DND-41 (cell line): ENCODE results near the gene PDCL2.

ENCODE experiments used
- ATAC-seq: fragments of 200-7000 bp; cut with Tn5 transposase; 3 replicates; pipeline ENCODE4 v1.9.1; 2021; ENCODE audit warnings: low read depth; ENCODE audit not compliant: insufficient read depth
- DNase-seq: peaks from one replicate; pipeline ENCODE4 v3.0.0-alpha.2; 2020
- H2AFZ ChIP-seq: 2 replicates; pipeline ENCODE4 v1.6.0; 2012; ENCODE audit warnings: low read depth, low read length
- H3K27ac ChIP-seq: 2 replicates; pipeline ENCODE4 v1.5.1; 2012; ENCODE audit warnings: low read length, inconsistent platforms
- H3K27me3 ChIP-seq: fragments of 200-600 bp; sonication (generic); 2 replicates; pipeline ENCODE4 v1.6.0; 2012; ENCODE audit warnings: low read length, mild to moderate bottlenecking, inconsistent platforms; ENCODE audit not compliant: insufficient read depth, poor library complexity
- H3K36me3 ChIP-seq: 2 replicates; pipeline ENCODE4 v1.5.1; 2012; ENCODE audit warnings: low read length, inconsistent platforms; ENCODE audit not compliant: insufficient read depth
- H3K4me1 ChIP-seq: 2 replicates; pipeline ENCODE4 v1.5.1; 2012; ENCODE audit warnings: mild to moderate bottlenecking, low read length; ENCODE audit not compliant: insufficient read depth
- H3K4me2 ChIP-seq: 2 replicates; pipeline ENCODE4 v1.6.0; 2012; ENCODE audit warnings: mild to moderate bottlenecking, moderate library complexity, low read length, inconsistent platforms; ENCODE audit not compliant: insufficient read depth
- H3K4me3 ChIP-seq, 2 experiments: fragments of 200-600 bp in 1 of 2; shearing (Covaris generic) in 1 of 2; 2 replicates each; pipeline ENCODE4 v1.5.1; 2012 to 2016; ENCODE audit warnings: inconsistent platforms in 2 of 2, low read length in 2 of 2, mild to moderate bottlenecking in 2 of 2, low read depth in 1 of 2, moderate library complexity in 1 of 2
- H3K79me2 ChIP-seq: 2 replicates; pipeline ENCODE4 v1.6.0; 2012; ENCODE audit warnings: low read length, inconsistent platforms; ENCODE audit not compliant: insufficient read depth
- H3K9ac ChIP-seq: 2 replicates; pipeline ENCODE4 v1.6.0; 2012; ENCODE audit warnings: low read depth, mild to moderate bottlenecking, inconsistent platforms, low read length, moderate library complexity
- H3K9me3 ChIP-seq: 2 replicates; pipeline ENCODE4 v1.5.1; 2012; ENCODE audit warnings: low read length, moderate library complexity, mild to moderate bottlenecking, inconsistent platforms; ENCODE audit not compliant: insufficient read depth, severe bottlenecking
- H4K20me1 ChIP-seq: 2 replicates; pipeline ENCODE4 v1.6.0; 2012; ENCODE audit warnings: low read length; ENCODE audit not compliant: insufficient read depth
- CTCF ChIP-seq: IDR thresholded peaks from 2 replicates; pipeline ENCODE4 v1.5.1; 2012; ENCODE audit warnings: borderline replicate concordance, low read length, moderate library complexity, mild to moderate bottlenecking; ENCODE audit not compliant: poor library complexity, severe bottlenecking; ENCODE audit errors: extremely low read depth
- EZH2 ChIP-seq: IDR thresholded peaks from 3 replicates; pipeline ENCODE4 v1.6.1; 2012; ENCODE audit warnings: borderline replicate concordance, low read depth, mild to moderate bottlenecking, moderate library complexity, low read length, inconsistent platforms; ENCODE audit not compliant: severe bottlenecking

The PDCL2 gene

GRCh38 chr4:55610381-55610780 lies 18.3 kb upstream of the PDCL2 start:
- Histone ChIP-seq H3K27me3 (peaks cover 3% of the 10 kb centered on the region), H2AFZ (no peak overlapping the region), H3K27ac (no peak overlapping the region), H3K4me2 (no peak overlapping the region), H3K36me3 (no peaks in the 10 kb centered on the region), H3K4me3 (no peak overlapping the region), H3K9ac (no peak overlapping the region), H4K20me1 (no peaks in the 10 kb centered on the region), H3K4me1 (no peaks in the 10 kb centered on the region), H3K9me3 (no peaks in the 10 kb centered on the region), H3K79me2 (no peaks in the 10 kb centered on the region)
- TF ChIP-seq EZH2 (no peak), CTCF (no peak)
- no peak for ATAC-seq
- DNase-seq, result no peak

- Histone ChIP-seq H2AFZ (no peak overlapping the region), H3K4me1 (no peaks in the 10 kb centered on the region), H3K79me2 (no peaks in the 10 kb centered on the region), H3K27me3 (peaks cover 3% of the 10 kb centered on the region), H3K36me3 (no peaks in the 10 kb centered on the region), H3K27ac (no peak overlapping the region), H3K9me3 (no peaks in the 10 kb centered on the region), H3K4me3 (no peak overlapping the region), H3K9ac (no peak overlapping the region), H3K4me2 (no peak overlapping the region), H4K20me1 (no peaks in the 10 kb centered on the region)
- ATAC-seq, result peak; percentile 69; the same call in 2 of the 3 replicates
- peak; percentile 12 for DNase-seq
- no peak for TF ChIP-seq EZH2
- TF ChIP-seq CTCF, result no peak
Observed at GRCh38 chr4:55609393-55609866, 17.4 kb upstream of the PDCL2 start.

- DNase-seq (no peak), ATAC-seq (no peak)
- Histone ChIP-seq H3K27ac (no peak overlapping the region), H3K4me2 (no peak overlapping the region), H3K9ac (no peak overlapping the region), H3K79me2 (no peaks in the 10 kb centered on the region), H3K36me3 (no peaks in the 10 kb centered on the region), H3K9me3 (no peaks in the 10 kb centered on the region), H4K20me1 (no peaks in the 10 kb centered on the region), H3K4me3 (no peak overlapping the region), H2AFZ (no peak overlapping the region), H3K4me1 (no peaks in the 10 kb centered on the region), H3K27me3 (peaks cover 2% of the 10 kb centered on the region)
- no peak for TF ChIP-seq CTCF
- TF ChIP-seq EZH2, result no peak
Observed at GRCh38 chr4:55608591-55608990, 16.5 kb upstream of the PDCL2 start.

- Histone ChIP-seq H3K27me3 (no peaks in the 10 kb centered on the region), H3K4me2 (no peak overlapping the region), H3K9me3 (no peaks in the 10 kb centered on the region), H3K9ac (no peak overlapping the region), H3K27ac (no peak overlapping the region), H4K20me1 (no peaks in the 10 kb centered on the region), H3K79me2 (no peaks in the 10 kb centered on the region), H3K36me3 (no peaks in the 10 kb centered on the region), H2AFZ (no peak overlapping the region), H3K4me3 (no peak overlapping the region), H3K4me1 (no peaks in the 10 kb centered on the region)
- ATAC-seq (no peak), DNase-seq (no peak)
- TF ChIP-seq EZH2, result no peak
Observed at GRCh38 chr4:55604996-55605395, 13.0 kb upstream of the PDCL2 start.
